ENCODE results near the gene GREB1.
"Not testable (repeated sequence)": the region's sequence is repeated elsewhere in the genome, so short reads cannot be mapped to it uniquely, and the experiment has no call there.

The GREB1 gene

DNA sequence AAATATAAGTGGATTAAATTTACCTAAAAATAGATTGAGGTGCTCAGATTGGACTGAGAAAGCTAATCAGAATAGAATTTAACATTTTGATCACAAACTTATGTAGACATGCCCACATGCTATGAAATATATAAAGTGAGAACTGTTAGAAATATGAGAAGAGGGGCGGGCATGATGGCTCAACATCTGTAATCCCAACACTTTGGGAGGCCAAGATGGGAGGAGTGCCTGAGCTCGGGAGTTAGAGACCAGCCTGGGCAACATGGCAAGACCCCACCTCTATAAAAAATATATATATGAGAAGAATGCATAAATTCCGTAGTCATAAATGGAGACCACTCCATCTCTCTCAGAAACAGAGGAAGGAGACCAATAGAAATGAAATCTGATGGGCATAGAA is 110.4 kb downstream of the GREB1 start:
- no peak for FAIRE-seq

DNA sequence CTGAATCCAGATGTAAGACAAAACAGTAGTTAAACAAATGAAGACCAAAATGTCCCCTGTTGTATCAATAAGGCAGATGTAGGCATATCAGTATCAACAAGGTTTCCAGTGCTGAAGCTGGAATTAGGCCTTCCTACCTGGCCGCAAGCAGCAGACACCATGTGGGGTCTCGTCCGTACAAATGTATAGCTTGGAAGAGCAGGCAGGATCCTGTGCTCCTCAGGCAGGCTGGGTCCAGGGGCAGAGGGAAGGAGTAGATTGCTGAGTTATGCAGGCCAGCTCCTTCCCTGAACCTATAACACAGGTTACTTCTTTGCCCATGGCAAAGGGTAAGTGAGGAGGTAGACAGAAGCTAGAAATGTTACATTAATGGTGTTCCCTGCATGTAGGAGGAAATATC is 112.7 kb downstream of the GREB1 start:
- FAIRE-seq, result no peak

DNA sequence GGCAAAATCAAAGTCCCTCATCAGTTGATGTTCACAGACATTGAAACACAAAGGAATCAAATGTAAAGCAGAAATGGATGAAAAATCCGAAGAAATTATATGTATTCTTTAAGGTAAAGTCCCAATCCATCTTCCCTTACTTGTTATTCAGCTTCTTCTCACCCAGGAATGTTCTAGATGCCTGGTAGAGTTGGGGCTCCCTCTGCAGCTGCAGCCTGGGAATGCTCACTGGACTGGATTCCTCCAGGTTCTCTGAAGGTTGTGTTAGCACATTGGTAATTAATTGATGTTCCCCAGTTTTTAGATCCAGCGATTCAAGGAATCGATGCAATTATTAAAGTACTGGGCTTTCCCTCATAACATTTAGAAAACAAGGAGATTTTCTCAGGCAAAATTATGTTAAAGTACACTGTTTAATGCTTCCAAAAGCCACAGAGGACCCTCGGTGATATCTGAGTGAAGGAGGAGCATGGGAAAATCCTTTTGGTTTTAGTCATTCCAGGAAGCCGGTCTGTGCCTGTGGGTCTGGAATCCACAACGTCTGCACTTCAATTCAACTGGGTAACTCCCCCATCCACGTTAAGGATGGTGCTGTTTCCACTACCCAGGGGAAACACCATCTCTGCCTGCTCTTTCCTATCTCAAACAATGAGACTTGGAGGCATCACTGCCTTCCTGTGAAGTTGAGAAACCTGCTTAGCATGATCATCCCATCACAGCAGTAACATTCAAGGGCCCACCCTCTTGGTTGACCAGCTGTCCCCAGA is 114.2 kb downstream of the GREB1 start:
- FAIRE-seq, result no peak

DNA sequence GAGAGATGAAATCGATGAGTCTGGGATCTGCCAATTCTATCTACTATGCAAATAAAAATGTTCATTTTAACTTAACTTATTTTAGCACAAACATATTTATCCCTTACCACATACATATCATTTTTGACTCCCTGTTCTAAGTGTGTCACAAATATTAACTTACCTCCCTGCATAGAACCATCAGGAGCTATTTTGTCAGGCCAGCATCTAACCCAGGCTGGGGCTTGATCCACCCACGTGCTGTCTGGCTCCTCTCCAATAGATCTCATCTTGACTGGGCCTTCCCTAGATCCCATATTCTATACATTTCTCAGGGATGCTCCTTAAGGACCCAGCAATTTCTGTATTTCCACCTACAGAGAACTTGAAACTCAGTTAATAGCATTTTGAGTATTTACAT is 115.2 kb downstream of the GREB1 start:
- FAIRE-seq, result no peak

DNA sequence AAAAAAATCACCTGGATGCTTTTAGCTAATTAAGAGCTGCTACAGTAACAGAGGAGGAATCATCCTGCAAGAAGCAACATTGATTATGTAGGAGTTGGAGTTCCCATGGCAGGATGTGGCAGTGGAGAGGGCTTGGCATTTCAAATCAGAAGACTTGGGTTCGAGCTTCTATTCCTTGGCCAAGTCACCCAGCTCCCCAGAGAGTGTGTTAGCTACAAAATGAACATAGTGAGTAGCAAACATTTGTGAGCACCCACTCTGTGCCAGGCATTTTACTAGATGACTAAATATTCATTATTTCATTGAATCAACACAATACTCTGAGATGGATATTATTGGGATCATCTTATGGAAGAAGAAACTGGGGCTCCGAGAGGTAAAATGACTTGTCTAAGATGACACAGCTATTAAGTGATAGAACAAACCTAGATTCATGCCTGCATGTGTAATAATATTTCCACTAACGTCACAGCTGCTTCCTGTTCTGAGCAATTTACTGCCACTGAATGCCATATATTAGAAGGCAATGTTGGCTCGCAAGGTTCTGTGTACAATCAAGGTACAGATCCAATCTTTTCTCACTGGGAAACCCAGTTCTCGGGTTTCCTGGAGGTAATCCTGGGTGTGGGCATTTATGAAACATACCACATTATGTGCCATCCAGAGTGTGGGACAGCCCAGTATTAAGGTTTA is 118.2 kb downstream of the GREB1 start:
- no peak for FAIRE-seq

- FAIRE-seq, result no peak
These were observed 118.7 kb downstream of the GREB1 start for GRCh38 chr2:11652553-11652952.

DNA sequence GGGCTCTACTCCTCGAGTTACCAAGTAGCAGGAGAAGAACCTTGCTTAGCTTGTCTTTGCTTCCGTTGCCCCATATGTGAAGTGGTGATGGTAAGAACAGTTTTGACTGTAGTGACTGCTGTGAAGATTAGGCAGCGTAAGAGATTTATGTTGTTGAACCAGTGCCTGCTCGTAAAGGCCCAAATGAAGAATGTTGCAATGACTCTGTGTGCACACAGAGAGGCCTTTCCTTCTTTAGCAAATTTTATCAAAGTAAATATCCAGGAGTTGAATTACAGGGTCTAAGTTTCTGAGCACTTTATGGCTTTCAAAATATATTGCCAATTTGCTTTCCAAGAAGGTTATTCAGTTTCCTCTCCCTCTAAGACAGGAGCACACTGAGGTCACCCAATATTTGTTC is 121.7 kb downstream of the GREB1 start:
- FAIRE-seq, result no peak

- no peak for FAIRE-seq
These were observed 122.4 kb downstream of the GREB1 start for GRCh38 chr2:11656252-11656651.

GRCh38 chr2:11656671-11657101 is 122.8 kb downstream of the GREB1 start:
- no peak for FAIRE-seq

- FAIRE-seq, result no peak
These were observed 123.3 kb downstream of the GREB1 start for GRCh38 chr2:11657195-11657594.

- no peak for FAIRE-seq
These were observed 123.8 kb downstream of the GREB1 start for GRCh38 chr2:11657646-11658045.

GRCh38 chr2:11658208-11659114 is 124.6 kb downstream of the GREB1 start:
- FAIRE-seq, result no peak

GRCh38 chr2:11659115-11659475 is 125.2 kb downstream of the GREB1 start:
- no peak for FAIRE-seq

DNA sequence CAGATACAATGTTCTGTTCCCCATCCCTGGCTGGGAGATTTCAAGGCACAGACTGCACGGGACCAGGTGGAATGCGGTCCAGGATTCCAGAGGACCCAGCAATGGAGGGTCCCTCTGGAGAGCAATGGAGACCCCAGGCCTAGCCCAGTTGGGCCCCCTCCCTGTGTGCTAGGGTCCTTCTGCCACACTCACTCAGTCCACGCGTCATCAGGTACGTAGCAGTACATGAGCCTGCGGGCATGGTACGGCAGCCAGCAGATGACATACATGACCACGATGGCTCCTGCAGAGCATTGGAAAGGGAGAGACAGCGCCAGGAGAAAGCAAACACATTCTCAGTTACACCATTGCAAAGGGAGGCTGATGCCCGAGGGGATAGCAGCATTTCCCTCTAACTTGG is 126.0 kb downstream of the GREB1 start:
- no peak for FAIRE-seq

DNA sequence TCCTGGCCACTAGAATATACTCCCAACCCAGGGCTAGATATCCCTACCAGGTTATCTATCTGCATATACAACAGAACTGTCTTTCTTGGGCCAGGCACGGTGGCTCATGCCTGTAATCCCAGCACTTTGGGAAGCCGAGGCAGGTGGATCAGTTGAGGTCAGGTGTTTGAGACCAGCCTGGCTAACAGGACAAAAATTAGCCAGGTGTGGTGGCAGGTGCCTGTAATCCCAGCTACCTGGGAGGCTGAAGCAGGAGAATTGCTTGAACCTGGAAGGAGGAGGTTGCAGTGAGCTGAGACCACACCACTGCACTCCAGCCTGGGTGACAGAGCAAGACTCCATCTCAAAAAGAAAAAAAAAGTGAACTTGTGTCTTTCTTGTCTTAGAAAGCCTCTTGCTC is 126.6 kb downstream of the GREB1 start:
- not testable (repeated sequence) for FAIRE-seq

DNA sequence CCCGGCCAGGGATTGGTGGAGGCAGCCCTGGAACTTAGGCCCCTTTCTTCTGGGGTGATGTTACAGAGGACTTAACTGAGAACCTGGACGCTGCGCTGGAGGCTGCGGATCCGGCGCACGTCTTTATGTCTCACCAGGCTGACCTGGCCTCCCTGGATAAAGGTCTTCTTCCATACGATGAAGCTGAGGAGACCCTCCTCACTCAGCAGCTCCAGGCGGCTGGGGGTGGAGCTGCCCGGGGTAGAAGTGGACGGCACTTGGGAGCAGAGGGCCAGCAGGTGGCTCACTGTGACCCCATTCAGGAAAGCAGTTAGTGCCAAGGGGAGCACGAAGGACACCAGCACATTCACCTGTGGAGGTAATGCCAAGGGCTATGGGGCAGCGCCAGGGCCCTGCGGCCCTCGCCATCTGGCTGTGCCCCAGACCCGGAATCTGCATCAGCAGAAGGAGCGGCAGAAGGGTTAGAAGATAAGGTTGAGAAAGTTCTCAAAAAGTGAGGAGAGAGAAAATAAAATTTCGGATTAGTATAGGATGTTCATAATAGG is 128.1 kb downstream of the GREB1 start:
- FAIRE-seq, result no peak

DNA sequence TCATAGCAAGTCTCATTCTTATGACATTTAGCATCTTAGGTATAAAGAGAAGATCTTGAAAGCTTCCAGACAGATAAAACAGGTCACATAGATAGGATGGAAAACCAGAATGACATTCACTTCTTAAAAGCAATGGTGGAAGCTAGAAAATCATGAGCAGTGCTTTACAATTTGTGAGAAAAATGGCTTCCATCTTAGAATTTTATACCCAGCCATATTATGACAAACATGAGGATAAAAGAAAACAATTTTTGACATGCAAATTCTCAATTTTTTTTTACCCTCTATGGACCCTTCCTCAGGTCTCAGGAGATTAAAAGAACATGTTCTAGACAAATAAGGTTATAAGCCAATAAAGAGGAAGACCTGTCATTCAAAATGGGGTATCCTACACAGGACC is 129.0 kb downstream of the GREB1 start:
- FAIRE-seq, result no peak

GRCh38 chr2:11663427-11663826 is 129.6 kb downstream of the GREB1 start:
- no peak for FAIRE-seq

- no peak for FAIRE-seq
These were observed 131.2 kb downstream of the GREB1 start for GRCh38 chr2:11665028-11665427.

- FAIRE-seq, result no peak
These were observed 131.9 kb downstream of the GREB1 start for GRCh38 chr2:11665510-11666362.

- FAIRE-seq, result no peak
These were observed 133.3 kb downstream of the GREB1 start for GRCh38 chr2:11667194-11667593.

Measured in colon (tissue), 2 donors.